Mesenchymal stem cell (in vitro differentiated cells and primary cell): ENCODE measurements around the gene BRD9.
"Not testable (repeated sequence)": the region's sequence is repeated elsewhere in the genome, so short reads cannot be mapped to it uniquely, and the experiment has no call there.

Source experiments
- DNase-seq: peaks from one replicate; pipeline ENCODE4 v3.0.0-alpha.2; 2013
- H2AFZ ChIP-seq: one replicate; pipeline ENCODE4 v1.6.1; 2013; ENCODE audit warnings: low read depth, mild to moderate bottlenecking, control low read depth, inconsistent platforms, low read length, moderate library complexity
- H2AK5ac ChIP-seq: 2 replicates; pipeline ENCODE4 v1.6.1; 2013; ENCODE audit warnings: low read length, moderate library complexity, mild to moderate bottlenecking, inconsistent platforms; ENCODE audit not compliant: severe bottlenecking
- H2BK120ac ChIP-seq: one replicate; pipeline ENCODE4 v1.6.1; 2013; ENCODE audit warnings: low read depth, mild to moderate bottlenecking, inconsistent platforms, low read length, moderate library complexity
- H2BK12ac ChIP-seq, 2 experiments: one replicate each; pipeline ENCODE4 v1.6.1; 2013; ENCODE audit warnings: inconsistent platforms in 2 of 2, low read length in 2 of 2, mild to moderate bottlenecking in 2 of 2, moderate library complexity in 2 of 2, control low read depth in 1 of 2
- H2BK15ac ChIP-seq: one replicate; pipeline ENCODE4 v1.6.1; 2013; ENCODE audit warnings: mild to moderate bottlenecking, low read depth, inconsistent platforms; ENCODE audit not compliant: poor library complexity, severe bottlenecking
- H2BK5ac ChIP-seq: 2 replicates; pipeline ENCODE4 v1.6.1; 2013; ENCODE audit warnings: low read depth, mild to moderate bottlenecking, low read length, control low read depth, inconsistent platforms; ENCODE audit not compliant: poor library complexity, severe bottlenecking
- H3K14ac ChIP-seq, 2 experiments: one replicate each; pipeline ENCODE4 v1.6.1; 2013; ENCODE audit warnings: inconsistent platforms in 2 of 2, low read length in 2 of 2, control low read depth in 1 of 2, mild to moderate bottlenecking in 1 of 2, moderate library complexity in 1 of 2
- H3K18ac ChIP-seq, 2 experiments: one replicate each; pipeline ENCODE4 v1.6.1; 2013; ENCODE audit warnings: inconsistent platforms in 2 of 2, low read length in 2 of 2, control low read depth in 1 of 2, low read depth in 1 of 2, mild to moderate bottlenecking in 1 of 2
- H3K23ac ChIP-seq, 2 experiments: one replicate each; pipeline ENCODE4 v1.6.1; 2013; ENCODE audit warnings: inconsistent platforms in 2 of 2, low read length in 2 of 2, mild to moderate bottlenecking in 2 of 2, moderate library complexity in 2 of 2, control low read depth in 1 of 2
- H3K27ac ChIP-seq: 2 replicates; pipeline ENCODE4 v1.5.1; 2013; ENCODE audit warnings: mild to moderate bottlenecking, moderate library complexity, low read length, control low read depth, inconsistent platforms; ENCODE audit not compliant: poor library complexity, severe bottlenecking
- H3K27me3 ChIP-seq, 2 experiments: 2 replicates each; pipeline versions ENCODE4 v1.6.1 to v1.7.0; 2013; ENCODE audit warnings: low read length in 2 of 2, mild to moderate bottlenecking in 2 of 2, moderate library complexity in 2 of 2, control low read depth in 1 of 2, inconsistent platforms in 1 of 2; ENCODE audit not compliant: control insufficient read depth in 1 of 2, insufficient read depth in 1 of 2
- H3K36me3 ChIP-seq, 2 experiments: 2 replicates each; pipeline versions ENCODE4 v1.6.1 to v1.7.0; 2013; ENCODE audit warnings: low read length in 2 of 2, control low read depth in 1 of 2, inconsistent platforms in 1 of 2, low read depth in 1 of 2, mild to moderate bottlenecking in 1 of 2; ENCODE audit not compliant: insufficient read depth in 2 of 2, control insufficient read depth in 1 of 2
- H3K4ac ChIP-seq, 2 experiments: one replicate each; pipeline ENCODE4 v1.6.1; 2013; ENCODE audit warnings: inconsistent platforms in 2 of 2, low read length in 2 of 2, mild to moderate bottlenecking in 2 of 2, moderate library complexity in 2 of 2, control low read depth in 1 of 2, low read depth in 1 of 2
- H3K4me1 ChIP-seq: 2 replicates; pipeline ENCODE4 v1.6.1; 2013; ENCODE audit warnings: low read depth, low read length, control low read depth; ENCODE audit not compliant: control insufficient read depth, insufficient read depth
- H3K4me2 ChIP-seq: 2 replicates; pipeline ENCODE4 v1.6.1; 2013; ENCODE audit warnings: low read length, mild to moderate bottlenecking, inconsistent platforms; ENCODE audit not compliant: poor library complexity, severe bottlenecking
- H3K4me3 ChIP-seq, 2 experiments: 2 replicates each; pipeline versions ENCODE4 v1.5.1 to v1.7.0; 2013; ENCODE audit warnings: low read length in 2 of 2, mild to moderate bottlenecking in 2 of 2, control low read depth in 1 of 2, low read depth in 1 of 2; ENCODE audit not compliant: insufficient read depth in 1 of 2
- H3K79me1 ChIP-seq: replicated peaks from 2 replicates; pipeline ENCODE4 v1.6.1; 2013; ENCODE audit warnings: mild to moderate bottlenecking, control low read depth, low read length, inconsistent platforms; ENCODE audit not compliant: poor library complexity, severe bottlenecking
- H3K9ac ChIP-seq: 2 replicates; pipeline ENCODE4 v1.7.0; 2013; ENCODE audit warnings: mild to moderate bottlenecking, low read length, moderate library complexity
- H3K9me3 ChIP-seq: 2 replicates; pipeline ENCODE4 v1.7.0; 2013; ENCODE audit warnings: mild to moderate bottlenecking, low read length; ENCODE audit not compliant: control insufficient read depth
- H4K8ac ChIP-seq: one replicate; pipeline ENCODE4 v1.6.1; 2013; ENCODE audit warnings: inconsistent platforms, mild to moderate bottlenecking, low read length, moderate library complexity
- H4K91ac ChIP-seq: one replicate; pipeline ENCODE4 v1.6.1; 2013; ENCODE audit warnings: mild to moderate bottlenecking, low read length, inconsistent platforms
- WGBS: methylation state at CpG from one replicate; pipeline ENCODE4 v1.1.7; 2013; ENCODE audit warnings: mixed read lengths; 5-methylcytosine and 5-hydroxymethylcytosine counted together

BRD9 gene

DNA sequence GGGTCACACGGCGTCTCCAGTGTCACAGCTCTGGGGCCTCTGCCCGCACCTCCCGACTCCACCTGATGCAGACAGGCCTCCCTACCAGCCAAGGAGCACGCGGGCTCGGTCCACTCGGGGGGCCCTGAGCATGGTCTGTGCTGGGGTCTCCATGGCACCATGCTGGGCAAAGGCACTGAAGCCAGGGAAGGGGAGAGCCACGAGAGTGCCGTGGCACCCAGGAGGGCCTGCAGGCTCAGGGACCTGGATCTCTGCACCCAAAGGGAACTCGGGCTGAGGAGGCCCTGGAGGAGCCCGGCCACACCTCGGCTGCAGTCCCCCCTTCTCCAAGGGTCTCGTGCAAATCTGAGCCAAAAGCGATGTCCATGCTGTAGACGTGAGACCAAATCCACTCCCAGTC, 48.2 kb downstream of the BRD9 start:
- not testable (repeated sequence) for H2AK5ac ChIP-seq, H3K27me3 ChIP-seq, H3K79me1 ChIP-seq, H2BK120ac ChIP-seq, H3K9ac ChIP-seq, H3K18ac ChIP-seq, H3K4me2 ChIP-seq, H2BK5ac ChIP-seq, H3K4me1 ChIP-seq, H3K27ac ChIP-seq, H2BK15ac ChIP-seq, H3K9me3 ChIP-seq, H2BK12ac ChIP-seq, H4K91ac ChIP-seq, DNase-seq, H2AFZ ChIP-seq, H3K36me3 ChIP-seq, H3K4me3 ChIP-seq, H3K4ac ChIP-seq, H4K8ac ChIP-seq, H3K14ac ChIP-seq, H3K23ac ChIP-seq
- WGBS, result 91% methylated on average over 14 of the region's 16 CpGs

- H3K27me3 ChIP-seq, H2BK5ac ChIP-seq: not testable (repeated sequence)
These were observed 48.7 kb downstream of the BRD9 start for GRCh38 chr5:843926-844325.

DNA sequence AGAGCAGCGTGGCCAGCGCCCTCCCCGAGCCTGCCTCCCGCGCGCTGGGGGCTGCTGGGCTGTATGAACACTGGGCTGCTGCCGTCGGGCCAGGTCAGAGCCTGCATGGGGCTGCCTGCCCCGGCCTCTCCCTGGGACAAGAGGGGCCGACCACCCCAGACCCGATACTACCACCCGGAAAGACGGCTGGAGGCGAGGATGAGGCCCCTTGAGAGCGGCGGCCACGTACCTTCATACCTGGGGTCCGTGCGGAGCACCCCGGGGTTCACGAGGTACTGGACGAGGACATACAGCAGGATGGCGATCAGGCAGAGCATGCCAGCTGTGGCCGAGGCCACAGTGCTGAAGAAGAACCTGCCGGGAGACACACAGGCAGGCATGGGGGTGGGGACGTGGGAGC, 49.2 kb downstream of the BRD9 start:
- not testable (repeated sequence) for H3K18ac ChIP-seq

More at GRCh38 chr5:843926-844325, 48.7 kb downstream of the BRD9 start:
- not testable (repeated sequence) for DNase-seq, H3K4me3 ChIP-seq, H2BK120ac ChIP-seq, H3K23ac ChIP-seq, H3K4me2 ChIP-seq, H3K27ac ChIP-seq, H2AK5ac ChIP-seq, H3K4ac ChIP-seq, H3K9me3 ChIP-seq, H3K4me1 ChIP-seq, H3K79me1 ChIP-seq, H3K18ac ChIP-seq, H4K8ac ChIP-seq, H2AFZ ChIP-seq, H2BK15ac ChIP-seq, H2BK12ac ChIP-seq, H3K36me3 ChIP-seq, H4K91ac ChIP-seq, H3K9ac ChIP-seq
- H3K14ac ChIP-seq, result peak overlapping the region in 1 of 2 experiments; percentile 48
- WGBS, result 89% methylated on average over 21 of the region's 22 CpGs

GRCh38 chr5:842402-843221, 50.0 kb downstream of the BRD9 start:
- not testable (repeated sequence) for H2BK12ac ChIP-seq, H3K36me3 ChIP-seq, H4K8ac ChIP-seq, H3K4me2 ChIP-seq, H3K4me1 ChIP-seq, H3K14ac ChIP-seq, H2BK15ac ChIP-seq, H3K23ac ChIP-seq, H2AFZ ChIP-seq, H3K79me1 ChIP-seq, H3K4me3 ChIP-seq, DNase-seq, H3K4ac ChIP-seq, H4K91ac ChIP-seq, H3K27me3 ChIP-seq, H3K9ac ChIP-seq, H3K27ac ChIP-seq, H3K9me3 ChIP-seq, H2BK120ac ChIP-seq, H2BK5ac ChIP-seq, H2AK5ac ChIP-seq, H3K18ac ChIP-seq
- WGBS, result 86% methylated on average over 25 of the region's 32 CpGs

More for the DNA sequence above, 49.2 kb downstream of the BRD9 start:
- not testable (repeated sequence) for H3K14ac ChIP-seq, H2BK5ac ChIP-seq, DNase-seq, H4K91ac ChIP-seq, H3K27me3 ChIP-seq, H2BK12ac ChIP-seq, H3K79me1 ChIP-seq, H3K4me2 ChIP-seq, H2BK120ac ChIP-seq, H4K8ac ChIP-seq, H2BK15ac ChIP-seq, H3K4me1 ChIP-seq, H3K9me3 ChIP-seq, H2AFZ ChIP-seq, H2AK5ac ChIP-seq, H3K36me3 ChIP-seq, H3K23ac ChIP-seq, H3K4me3 ChIP-seq, H3K9ac ChIP-seq, H3K27ac ChIP-seq, H3K4ac ChIP-seq
- no CpG with 5 or more reads among the region's 26 CpGs for WGBS
